Neural crest cell (in vitro differentiated cells): ENCODE data around the gene ADM. TPM values are rescaled to one million over a fixed set of nuclear protein-coding genes. Genes with fewer than 3 reads are reported as not detected.
A peak's percentile ranks its signal among the peaks of the same experiment; 100 is the strongest.

Experiments used
- DNase-seq: peaks from one replicate; pipeline ENCODE4 v3.0.0; 2021; ENCODE audit warnings: low read depth, mixed read lengths, low spot score
- H3K27ac Mint-ChIP-seq: one replicate; pipeline ENCODE4 v1.8.0; 2021; ENCODE audit warnings: mild to moderate bottlenecking, mixed read lengths; ENCODE audit not compliant: unreplicated experiment
- H3K27me3 Mint-ChIP-seq: 2 replicates; pipeline ENCODE4 v1.8.0; 2021; ENCODE audit warnings: low read depth, mild to moderate bottlenecking, mixed read lengths
- H3K36me3 Mint-ChIP-seq: 2 replicates; pipeline ENCODE4 v1.8.0; 2021; ENCODE audit warnings: low read depth, mild to moderate bottlenecking, mixed read lengths
- H3K4me1 Mint-ChIP-seq: 2 replicates; pipeline ENCODE4 v1.8.0; 2021; ENCODE audit warnings: mixed read lengths
- H3K4me3 Mint-ChIP-seq: one replicate; pipeline ENCODE4 v1.8.0; 2021; ENCODE audit warnings: mild to moderate bottlenecking, mixed read lengths
- H3K9me3 Mint-ChIP-seq: 2 replicates; pipeline ENCODE4 v1.8.0; 2021; ENCODE audit warnings: mixed read lengths
- total RNA-seq: library from RNA; stranded (reverse); gene quantifications from 2 replicates; pipeline ENCODE4 v1.2.1, GENCODE V29; 2021
- TF ChIP-seq, protein P1 (sequence below): fragments of 200-600 bp; sonication (generic); conservative IDR thresholded peaks from 2 replicates; pipeline ENCODE4 v1.5.0; 2021; ENCODE audit warnings: antibody characterized with exemption, mild to moderate bottlenecking

Gene ADM
- total RNA-seq, 1 donor from 2014 or later: 13.9 TPM

DNA sequence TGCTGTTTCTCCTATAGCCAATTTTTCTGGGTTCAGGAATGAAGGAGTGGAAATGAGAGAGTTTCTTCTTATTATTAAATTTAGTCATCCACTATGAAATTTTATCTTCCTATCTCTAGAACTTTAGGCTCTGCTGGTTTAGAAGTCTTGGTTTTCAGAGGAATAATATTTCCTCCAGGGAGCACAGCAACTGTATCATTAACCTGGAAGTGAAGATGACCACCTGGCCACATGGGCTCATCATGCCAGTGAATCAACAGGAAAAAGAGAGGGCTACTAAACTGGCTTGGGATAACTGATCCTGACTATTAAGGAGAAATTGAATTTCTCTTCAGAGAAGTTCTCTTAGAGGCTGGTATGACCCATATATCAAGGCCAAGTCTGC is 44.4 kb downstream of the ADM start:
- Mint-ChIP-seq H3K9me3 (peaks cover 2% of the 10 kb centered on the region), H3K4me1 (peaks cover 33% of the 10 kb centered on the region), H3K27me3 (peaks cover 16% of the 10 kb centered on the region), H3K27ac (no peak overlapping the region), H3K36me3 (no peaks in the 10 kb centered on the region), H3K4me3 (no peak overlapping the region)
- TF ChIP-seq, protein P1, sequence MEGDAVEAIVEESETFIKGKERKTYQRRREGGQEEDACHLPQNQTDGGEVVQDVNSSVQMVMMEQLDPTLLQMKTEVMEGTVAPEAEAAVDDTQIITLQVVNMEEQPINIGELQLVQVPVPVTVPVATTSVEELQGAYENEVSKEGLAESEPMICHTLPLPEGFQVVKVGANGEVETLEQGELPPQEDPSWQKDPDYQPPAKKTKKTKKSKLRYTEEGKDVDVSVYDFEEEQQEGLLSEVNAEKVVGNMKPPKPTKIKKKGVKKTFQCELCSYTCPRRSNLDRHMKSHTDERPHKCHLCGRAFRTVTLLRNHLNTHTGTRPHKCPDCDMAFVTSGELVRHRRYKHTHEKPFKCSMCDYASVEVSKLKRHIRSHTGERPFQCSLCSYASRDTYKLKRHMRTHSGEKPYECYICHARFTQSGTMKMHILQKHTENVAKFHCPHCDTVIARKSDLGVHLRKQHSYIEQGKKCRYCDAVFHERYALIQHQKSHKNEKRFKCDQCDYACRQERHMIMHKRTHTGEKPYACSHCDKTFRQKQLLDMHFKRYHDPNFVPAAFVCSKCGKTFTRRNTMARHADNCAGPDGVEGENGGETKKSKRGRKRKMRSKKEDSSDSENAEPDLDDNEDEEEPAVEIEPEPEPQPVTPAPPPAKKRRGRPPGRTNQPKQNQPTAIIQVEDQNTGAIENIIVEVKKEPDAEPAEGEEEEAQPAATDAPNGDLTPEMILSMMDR: no peak
- no peak for DNase-seq

DNA sequence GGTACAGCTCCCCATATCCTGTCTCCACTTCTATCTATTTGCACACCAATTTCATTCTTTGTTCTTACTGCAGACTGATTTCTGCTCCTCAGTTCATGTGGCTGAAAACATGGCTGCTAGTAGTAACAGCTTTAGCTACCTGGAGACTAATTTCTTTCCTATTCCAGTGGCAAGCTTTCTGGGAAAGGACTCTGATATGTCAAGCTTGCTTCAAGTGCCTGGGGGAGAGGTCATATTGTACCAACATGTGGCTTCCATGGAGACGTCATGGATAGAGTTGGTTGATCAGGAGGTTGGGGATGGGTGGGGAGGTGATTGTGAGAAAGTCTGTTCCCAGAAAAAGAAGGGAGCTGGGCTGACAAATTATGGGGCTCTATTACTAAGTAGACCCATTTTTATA is 44.9 kb downstream of the ADM start:
- H3K4me3 Mint-ChIP-seq: no peak overlapping the region
- DNase-seq: no peak
- peaks cover 16% of the 10 kb centered on the region for H3K27me3 Mint-ChIP-seq
- H3K36me3 Mint-ChIP-seq: no peaks in the 10 kb centered on the region
- peaks cover 34% of the 10 kb centered on the region for H3K4me1 Mint-ChIP-seq
- H3K27ac Mint-ChIP-seq: no peak overlapping the region
- TF ChIP-seq, protein P1: no peak
- peaks cover 6% of the 10 kb centered on the region for H3K9me3 Mint-ChIP-seq

DNA sequence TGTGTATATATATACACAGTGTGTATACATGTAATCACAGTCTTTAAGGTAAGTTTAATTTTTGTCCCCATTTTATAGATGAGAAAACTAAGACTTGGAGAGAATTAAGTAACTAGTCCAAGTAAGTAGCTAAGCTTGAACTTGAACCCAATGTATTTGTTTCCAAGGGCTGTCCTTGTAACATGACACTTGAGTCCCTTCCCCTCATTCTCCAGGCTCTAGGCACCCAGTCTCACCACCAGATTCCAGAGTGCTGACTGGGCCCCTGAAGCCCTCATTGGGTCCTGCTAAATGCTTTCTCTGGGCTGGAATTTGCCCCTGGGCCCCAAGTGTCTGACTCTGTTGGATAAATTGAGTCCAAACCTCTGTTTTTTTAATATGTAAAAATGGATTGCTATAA is 45.5 kb downstream of the ADM start:
- H3K9me3 Mint-ChIP-seq: peaks cover 8% of the 10 kb centered on the region
- TF ChIP-seq, protein P1: no peak
- no peaks in the 10 kb centered on the region for H3K36me3 Mint-ChIP-seq
- no peak for DNase-seq
- no peak overlapping the region for H3K4me3 Mint-ChIP-seq
- no peak overlapping the region for H3K27ac Mint-ChIP-seq
- peaks cover 34% of the 10 kb centered on the region for H3K4me1 Mint-ChIP-seq
- H3K27me3 Mint-ChIP-seq: peaks cover 16% of the 10 kb centered on the region

GRCh38 chr11:10351435-10351764 is 46.5 kb downstream of the ADM start:
- Mint-ChIP-seq H3K4me3 (peak overlapping the region; percentile 17), H3K27ac (peak overlapping the region; percentile 81), H3K4me1 (peaks cover 34% of the 10 kb centered on the region), H3K36me3 (no peaks in the 10 kb centered on the region), H3K9me3 (peaks cover 15% of the 10 kb centered on the region), H3K27me3 (peaks cover 14% of the 10 kb centered on the region)
- no peak for DNase-seq
- TF ChIP-seq, protein P1: no peak

DNA sequence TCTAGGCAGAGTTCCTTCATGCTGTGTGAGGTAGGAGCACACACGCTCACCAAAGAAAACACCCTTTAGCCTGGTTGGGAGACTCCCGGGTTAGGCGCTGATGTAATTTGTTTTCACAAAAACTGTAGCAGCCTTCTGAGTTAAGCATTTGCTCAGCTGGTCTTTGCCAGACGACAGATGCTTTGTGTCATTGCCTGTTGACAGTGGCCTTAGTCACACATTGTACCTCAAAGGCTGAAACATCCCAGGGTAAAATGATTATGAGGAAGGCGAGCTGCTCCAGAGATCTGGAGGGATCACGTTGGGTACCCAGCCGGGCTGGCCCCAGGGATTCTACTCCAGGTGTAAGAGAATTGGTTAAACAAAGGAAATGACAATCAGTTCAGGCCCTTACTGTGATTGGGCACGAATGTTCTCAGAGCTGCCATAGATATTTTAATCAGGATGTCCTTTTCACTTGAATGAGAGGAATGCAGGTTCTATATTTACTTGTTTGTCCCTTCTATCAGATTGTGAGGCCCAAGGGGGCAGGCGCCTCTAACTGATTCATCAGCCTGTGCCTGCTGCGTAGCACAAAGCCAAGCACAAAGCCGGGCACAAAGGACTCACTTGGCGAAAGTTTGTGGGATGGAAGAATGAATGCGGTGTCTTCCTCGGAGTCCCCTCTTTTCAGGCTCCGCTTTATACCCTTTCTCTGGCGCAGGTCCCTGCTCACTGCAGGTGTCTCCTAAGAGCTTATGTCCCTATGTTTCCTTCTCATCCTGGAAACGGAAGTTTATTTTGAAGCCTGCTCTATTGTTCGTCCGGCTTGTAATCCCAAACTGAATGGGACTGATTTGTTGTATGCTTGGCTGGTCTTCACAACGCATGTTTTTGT is 47.1 kb downstream of the ADM start:
- Mint-ChIP-seq H3K27ac (peak overlapping the region; percentile 81), H3K9me3 (peaks cover 18% of the 10 kb centered on the region), H3K4me1 (peaks cover 34% of the 10 kb centered on the region), H3K4me3 (peak overlapping the region; percentile 17), H3K36me3 (no peaks in the 10 kb centered on the region), H3K27me3 (peaks cover 10% of the 10 kb centered on the region)
- TF ChIP-seq, protein P1: no peak
- peak; percentile 19 for DNase-seq
